ENCODE data around the gene RB1.

RB1 gene

GRCh38 chr13:48303359-48304142 lies at the start of gene RB1:
TSS of gene RB1 (plus strand) at chr13:48303751. CDS start at chr13:48303913, 162 bp downstream.
- peak; percentile 49 for DNase-seq (ENCODE audit: low read depth)

GRCh38 chr13:48253849-48254248 lies 49.7 kb upstream of the RB1 start:
- DNase-seq (ENCODE audit: low read depth), result no peak

GRCh38 chr13:48255090-48255489 lies 48.5 kb upstream of the RB1 start:
- DNase-seq (ENCODE audit: low read depth), result no peak

GRCh38 chr13:48255954-48256353 lies 47.6 kb upstream of the RB1 start:
- no peak for DNase-seq (ENCODE audit: low read depth)

GRCh38 chr13:48258002-48258401 lies 45.5 kb upstream of the RB1 start:
- no peak for DNase-seq (ENCODE audit: low read depth)

- DNase-seq (ENCODE audit: low read depth), result no peak
Measured at GRCh38 chr13:48258430-48258829, 45.1 kb upstream of the RB1 start.

- DNase-seq (ENCODE audit: low read depth), result no peak
Measured at GRCh38 chr13:48260970-48261369, 42.6 kb upstream of the RB1 start.

- no peak for DNase-seq (ENCODE audit: low read depth)
Measured at GRCh38 chr13:48263196-48263595, 40.4 kb upstream of the RB1 start.

GRCh38 chr13:48264058-48264457 lies 39.5 kb upstream of the RB1 start:
- no peak for DNase-seq (ENCODE audit: low read depth)

GRCh38 chr13:48265217-48265815 lies 38.2 kb upstream of the RB1 start:
- DNase-seq (ENCODE audit: low read depth), result no peak

GRCh38 chr13:48266150-48266549 lies 37.4 kb upstream of the RB1 start:
- DNase-seq (ENCODE audit: low read depth), result no peak

- DNase-seq (ENCODE audit: low read depth), result no peak
Measured at GRCh38 chr13:48266701-48267639, 36.6 kb upstream of the RB1 start.

- DNase-seq (ENCODE audit: low read depth), result no peak
Measured at GRCh38 chr13:48268019-48268418, 35.5 kb upstream of the RB1 start.

- no peak for DNase-seq (ENCODE audit: low read depth)
Measured at GRCh38 chr13:48273346-48273745, 30.2 kb upstream of the RB1 start.

GRCh38 chr13:48275507-48275906 lies 28.0 kb upstream of the RB1 start:
- DNase-seq (ENCODE audit: low read depth), result no peak

GRCh38 chr13:48278806-48279205 lies 24.7 kb upstream of the RB1 start:
- no peak for DNase-seq (ENCODE audit: low read depth)

GRCh38 chr13:48281556-48281955 lies 22.0 kb upstream of the RB1 start:
- DNase-seq (ENCODE audit: low read depth), result no peak

GRCh38 chr13:48291730-48292129 lies 11.8 kb upstream of the RB1 start:
- DNase-seq (ENCODE audit: low read depth), result no peak

- DNase-seq (ENCODE audit: low read depth), result no peak
Measured at GRCh38 chr13:48292650-48293049, 10.9 kb upstream of the RB1 start.

GRCh38 chr13:48294653-48295052 lies 8.9 kb upstream of the RB1 start:
- no peak for DNase-seq (ENCODE audit: low read depth)

- DNase-seq (ENCODE audit: low read depth), result no peak
Measured at GRCh38 chr13:48295271-48295670, 8.3 kb upstream of the RB1 start.

- no peak for DNase-seq (ENCODE audit: low read depth)
Measured at GRCh38 chr13:48296528-48296927, 7.0 kb upstream of the RB1 start.
